Endometrial microvascular endothelial cells (primary cell): Measurements from ENCODE around the gene PGM5. TPM values are rescaled to one million over a fixed set of nuclear protein-coding genes. Genes with fewer than 3 reads are reported as not detected.
"Not testable (repeated sequence)": the region's sequence is repeated elsewhere in the genome, so short reads cannot be mapped to it uniquely, and the experiment has no call there.

Experiments used
- in situ Hi-C: cut with HindIII; loops from 2 replicates; pipeline ENCODE4 v1.10.0; 2017; ENCODE audit warnings: low sequenced_read_pairs, low pct_unique_long_range_greater_than_20kb; ENCODE audit errors: inconsistent ontology term
- total RNA-seq: library from RNA; depleted of rRNA; stranded (reverse); fragments of >200 nt; gene quantifications from one replicate; pipeline ENCODE4 v1.2.3, GENCODE V29; 2015; ENCODE audit errors: inconsistent ontology term

PGM5 gene
- not detected for total RNA-seq

- in situ Hi-C loops = not testable (repeated sequence)
These were observed at the start of gene PGM5 for GRCh38 chr9:68356380-68357118. TSS of gene PGM5 (plus strand) at chr9:68356611. CDS start at chr9:68357128, 517 bp downstream.

GRCh38 chr9:68307127-68307526 lies 49.3 kb upstream of the PGM5 start:
- in situ Hi-C loops = not testable (repeated sequence)

GRCh38 chr9:68307654-68308053 lies 48.8 kb upstream of the PGM5 start:
- in situ Hi-C loops = not testable (repeated sequence)

- in situ Hi-C loops = not testable (repeated sequence)
These were observed 45.2 kb upstream of the PGM5 start for GRCh38 chr9:68311208-68311607.

- in situ Hi-C loops = not testable (repeated sequence)
These were observed 38.2 kb upstream of the PGM5 start for GRCh38 chr9:68318209-68318608.

GRCh38 chr9:68323749-68324148 lies 32.7 kb upstream of the PGM5 start:
- in situ Hi-C loops = not testable (repeated sequence)

GRCh38 chr9:68324518-68324917 lies 31.9 kb upstream of the PGM5 start:
- in situ Hi-C loops = not testable (repeated sequence)

- in situ Hi-C loops = not testable (repeated sequence)
These were observed 27.3 kb upstream of the PGM5 start for GRCh38 chr9:68329106-68329505.

GRCh38 chr9:68330531-68331173 lies 25.8 kb upstream of the PGM5 start:
- in situ Hi-C loops = not testable (repeated sequence)

GRCh38 chr9:68332122-68332521 lies 24.3 kb upstream of the PGM5 start:
- in situ Hi-C loops = not testable (repeated sequence)

GRCh38 chr9:68335935-68336334 lies 20.5 kb upstream of the PGM5 start:
- in situ Hi-C loops = not testable (repeated sequence)

GRCh38 chr9:68336639-68337339 lies 19.6 kb upstream of the PGM5 start:
- in situ Hi-C loops = not testable (repeated sequence)

- in situ Hi-C loops = not testable (repeated sequence)
These were observed 18.4 kb upstream of the PGM5 start for GRCh38 chr9:68338000-68338399.

GRCh38 chr9:68342265-68343025 lies 14.0 kb upstream of the PGM5 start:
- in situ Hi-C loops = not testable (repeated sequence)

- in situ Hi-C loops = not testable (repeated sequence)
These were observed 13.2 kb upstream of the PGM5 start for GRCh38 chr9:68343242-68343641.

- in situ Hi-C loops = not testable (repeated sequence)
These were observed 12.4 kb upstream of the PGM5 start for GRCh38 chr9:68343992-68344391.

- in situ Hi-C loops = not testable (repeated sequence)
These were observed 4.7 kb upstream of the PGM5 start for GRCh38 chr9:68351689-68352088.

GRCh38 chr9:68355993-68356379 lies 425 bp upstream of the PGM5 start:
- in situ Hi-C loops = not testable (repeated sequence)

GRCh38 chr9:68357119-68357714 lies 806 bp downstream of the PGM5 start:
- in situ Hi-C loops = not testable (repeated sequence)
